ENCODE measurements around the gene KRTAP12-1.

DNA sequence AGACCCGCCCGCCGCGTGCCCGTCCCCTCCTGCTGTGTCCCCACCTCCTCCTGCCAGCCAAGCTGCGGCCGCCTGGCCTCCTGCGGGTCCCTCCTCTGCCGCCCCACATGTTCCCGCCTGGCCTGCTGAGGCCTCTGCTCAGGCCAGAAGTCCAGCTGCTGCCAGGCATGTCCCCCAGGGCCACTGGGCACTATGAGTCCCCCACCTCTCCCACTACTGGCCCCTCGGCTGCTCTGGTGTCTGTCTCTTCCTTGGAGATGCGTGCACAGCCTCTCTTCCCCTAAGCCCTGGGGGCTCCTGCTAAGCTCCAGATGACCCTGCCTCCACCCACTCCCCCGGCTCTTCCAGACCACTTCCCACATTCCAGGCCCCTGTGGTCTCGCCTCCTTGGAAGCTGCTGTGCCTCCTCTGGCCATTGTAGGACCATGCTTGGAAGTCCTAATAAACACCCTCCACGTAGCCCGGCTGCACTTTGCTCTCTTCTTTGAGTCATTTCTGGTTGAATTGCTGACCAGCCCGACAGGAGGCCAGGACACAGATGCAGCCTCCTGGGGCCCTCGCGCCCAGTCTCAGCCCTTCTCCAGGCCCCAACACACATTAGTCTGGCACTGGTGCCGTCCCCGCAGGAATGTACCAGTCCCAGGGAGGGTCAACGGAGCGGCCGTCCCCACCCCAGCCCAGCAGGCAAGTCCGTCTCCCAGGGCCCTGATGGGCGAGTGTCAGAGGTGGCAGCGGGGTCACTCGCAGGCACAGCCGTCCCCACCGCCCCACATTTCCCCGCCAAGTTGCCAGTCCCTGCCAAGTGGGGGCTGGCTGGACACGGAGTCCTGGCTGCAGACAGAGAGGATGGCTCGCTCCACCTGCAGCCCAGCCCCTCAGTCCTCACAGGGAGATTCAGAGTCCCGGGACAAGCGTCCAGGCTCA, 16.1 kb upstream of the KRTAP12-1 start:
- TF ChIP-seq, protein P1, sequence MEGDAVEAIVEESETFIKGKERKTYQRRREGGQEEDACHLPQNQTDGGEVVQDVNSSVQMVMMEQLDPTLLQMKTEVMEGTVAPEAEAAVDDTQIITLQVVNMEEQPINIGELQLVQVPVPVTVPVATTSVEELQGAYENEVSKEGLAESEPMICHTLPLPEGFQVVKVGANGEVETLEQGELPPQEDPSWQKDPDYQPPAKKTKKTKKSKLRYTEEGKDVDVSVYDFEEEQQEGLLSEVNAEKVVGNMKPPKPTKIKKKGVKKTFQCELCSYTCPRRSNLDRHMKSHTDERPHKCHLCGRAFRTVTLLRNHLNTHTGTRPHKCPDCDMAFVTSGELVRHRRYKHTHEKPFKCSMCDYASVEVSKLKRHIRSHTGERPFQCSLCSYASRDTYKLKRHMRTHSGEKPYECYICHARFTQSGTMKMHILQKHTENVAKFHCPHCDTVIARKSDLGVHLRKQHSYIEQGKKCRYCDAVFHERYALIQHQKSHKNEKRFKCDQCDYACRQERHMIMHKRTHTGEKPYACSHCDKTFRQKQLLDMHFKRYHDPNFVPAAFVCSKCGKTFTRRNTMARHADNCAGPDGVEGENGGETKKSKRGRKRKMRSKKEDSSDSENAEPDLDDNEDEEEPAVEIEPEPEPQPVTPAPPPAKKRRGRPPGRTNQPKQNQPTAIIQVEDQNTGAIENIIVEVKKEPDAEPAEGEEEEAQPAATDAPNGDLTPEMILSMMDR (IDR thresholded peaks at IDR 0.05) = no peak
- TF ChIP-seq TCF7L2 (IDR thresholded peaks at IDR 0.05; ENCODE audit: low read depth, low read length) (no peak), POLR2AphosphoS5 (IDR thresholded peaks at IDR 0.05; ENCODE audit: low read depth, low read length) (no peak), SIN3A (IDR thresholded peaks at IDR 0.05; ENCODE audit: borderline replicate concordance, insufficient read depth, low read depth, low read length) (no peak)
- TF ChIP-seq, protein P2, sequence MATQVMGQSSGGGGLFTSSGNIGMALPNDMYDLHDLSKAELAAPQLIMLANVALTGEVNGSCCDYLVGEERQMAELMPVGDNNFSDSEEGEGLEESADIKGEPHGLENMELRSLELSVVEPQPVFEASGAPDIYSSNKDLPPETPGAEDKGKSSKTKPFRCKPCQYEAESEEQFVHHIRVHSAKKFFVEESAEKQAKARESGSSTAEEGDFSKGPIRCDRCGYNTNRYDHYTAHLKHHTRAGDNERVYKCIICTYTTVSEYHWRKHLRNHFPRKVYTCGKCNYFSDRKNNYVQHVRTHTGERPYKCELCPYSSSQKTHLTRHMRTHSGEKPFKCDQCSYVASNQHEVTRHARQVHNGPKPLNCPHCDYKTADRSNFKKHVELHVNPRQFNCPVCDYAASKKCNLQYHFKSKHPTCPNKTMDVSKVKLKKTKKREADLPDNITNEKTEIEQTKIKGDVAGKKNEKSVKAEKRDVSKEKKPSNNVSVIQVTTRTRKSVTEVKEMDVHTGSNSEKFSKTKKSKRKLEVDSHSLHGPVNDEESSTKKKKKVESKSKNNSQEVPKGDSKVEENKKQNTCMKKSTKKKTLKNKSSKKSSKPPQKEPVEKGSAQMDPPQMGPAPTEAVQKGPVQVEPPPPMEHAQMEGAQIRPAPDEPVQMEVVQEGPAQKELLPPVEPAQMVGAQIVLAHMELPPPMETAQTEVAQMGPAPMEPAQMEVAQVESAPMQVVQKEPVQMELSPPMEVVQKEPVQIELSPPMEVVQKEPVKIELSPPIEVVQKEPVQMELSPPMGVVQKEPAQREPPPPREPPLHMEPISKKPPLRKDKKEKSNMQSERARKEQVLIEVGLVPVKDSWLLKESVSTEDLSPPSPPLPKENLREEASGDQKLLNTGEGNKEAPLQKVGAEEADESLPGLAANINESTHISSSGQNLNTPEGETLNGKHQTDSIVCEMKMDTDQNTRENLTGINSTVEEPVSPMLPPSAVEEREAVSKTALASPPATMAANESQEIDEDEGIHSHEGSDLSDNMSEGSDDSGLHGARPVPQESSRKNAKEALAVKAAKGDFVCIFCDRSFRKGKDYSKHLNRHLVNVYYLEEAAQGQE (IDR thresholded peaks at IDR 0.05; ENCODE audit: insufficient read depth in 1 of 2, low read depth in 2 of 2, low read length in 1 of 2) = no peak
